GM18508 (cell line): ENCODE measurements around the gene TCF15.

ENCODE experiments used
- ATAC-seq: cut with Tn5 transposase; IDR thresholded peaks from one replicate; pipeline ENCODE4 v1.9.1; 2021; ENCODE audit warnings: moderate number of reproducible peaks; ENCODE audit not compliant: insufficient read depth, unreplicated experiment

Gene TCF15, protein sequence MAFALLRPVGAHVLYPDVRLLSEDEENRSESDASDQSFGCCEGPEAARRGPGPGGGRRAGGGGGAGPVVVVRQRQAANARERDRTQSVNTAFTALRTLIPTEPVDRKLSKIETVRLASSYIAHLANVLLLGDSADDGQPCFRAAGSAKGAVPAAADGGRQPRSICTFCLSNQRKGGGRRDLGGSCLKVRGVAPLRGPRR

DNA sequence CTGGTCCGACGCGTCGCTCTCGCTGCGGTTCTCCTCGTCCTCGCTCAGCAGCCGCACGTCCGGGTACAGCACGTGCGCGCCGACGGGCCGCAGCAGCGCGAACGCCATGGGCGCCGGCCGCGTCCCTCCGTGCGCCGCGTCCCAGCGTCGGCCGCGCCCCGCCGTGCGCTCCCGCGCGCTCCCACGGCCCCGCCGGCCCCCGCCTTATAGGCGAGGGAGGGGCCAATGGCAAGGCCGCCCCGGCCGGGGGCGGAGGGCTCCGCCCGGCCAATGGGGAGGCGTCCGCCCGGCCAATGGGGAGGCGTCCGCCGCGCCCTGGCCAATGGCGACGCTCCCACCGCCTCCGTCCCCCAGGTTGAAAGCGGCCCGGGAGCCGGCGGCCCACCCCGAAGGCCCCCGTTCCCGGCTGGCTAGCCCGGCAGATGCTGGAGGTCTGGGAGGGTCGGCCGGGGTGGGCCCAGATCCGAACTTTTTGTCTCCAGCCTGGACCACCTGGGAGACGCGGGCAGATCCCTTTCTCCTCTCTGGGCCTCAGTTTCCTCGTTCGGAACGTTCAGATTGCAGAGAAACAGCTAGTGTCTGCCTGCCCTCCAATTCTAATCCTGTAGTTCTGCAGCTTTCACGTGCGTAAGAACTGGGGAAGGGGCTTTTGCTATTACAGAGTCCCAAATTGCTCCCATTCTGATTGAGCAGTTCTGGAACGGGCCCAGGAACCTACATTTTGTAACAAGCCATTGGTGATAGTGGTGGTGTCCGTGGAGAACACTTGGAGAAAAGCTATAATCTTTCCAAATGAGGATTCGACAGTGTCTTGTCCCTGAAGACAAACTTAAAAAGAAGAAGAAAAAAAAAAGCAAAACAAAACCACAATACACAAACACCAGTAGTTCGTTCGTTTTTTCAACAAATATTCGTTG lies at the start of gene TCF15:
TSS of gene TCF15 (minus strand) at position 180 of the 917 bp plus-strand sequence. CDS start at position 108, 72 bp downstream.
- no peak for ATAC-seq

DNA sequence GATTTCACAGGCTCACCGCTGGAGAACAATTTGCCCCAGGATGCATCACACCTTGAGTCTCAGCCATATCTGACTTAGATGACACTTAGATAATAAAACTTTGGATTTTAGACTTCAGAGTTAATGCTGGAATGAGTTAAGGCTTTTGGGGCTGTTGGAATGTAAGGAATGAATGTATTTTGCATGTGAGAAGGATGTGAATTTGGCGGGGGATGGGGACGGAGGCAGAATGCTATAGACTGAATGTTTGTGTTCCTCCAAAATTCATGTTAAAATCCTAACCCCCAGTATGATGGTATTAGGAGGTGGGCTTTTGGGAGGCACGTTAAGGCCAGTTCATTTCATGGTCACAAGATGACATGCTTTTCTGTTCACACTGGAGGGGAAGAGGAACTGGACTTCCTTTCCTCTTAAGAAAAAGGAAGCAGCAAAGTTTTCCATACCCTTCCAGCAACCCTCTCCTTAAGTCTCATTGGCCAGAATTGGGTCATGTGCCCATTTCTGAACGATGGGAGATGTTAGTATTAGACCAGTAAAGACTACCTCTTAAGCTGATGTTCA lies 48.7 kb upstream of the TCF15 start:
- ATAC-seq, result no peak

DNA sequence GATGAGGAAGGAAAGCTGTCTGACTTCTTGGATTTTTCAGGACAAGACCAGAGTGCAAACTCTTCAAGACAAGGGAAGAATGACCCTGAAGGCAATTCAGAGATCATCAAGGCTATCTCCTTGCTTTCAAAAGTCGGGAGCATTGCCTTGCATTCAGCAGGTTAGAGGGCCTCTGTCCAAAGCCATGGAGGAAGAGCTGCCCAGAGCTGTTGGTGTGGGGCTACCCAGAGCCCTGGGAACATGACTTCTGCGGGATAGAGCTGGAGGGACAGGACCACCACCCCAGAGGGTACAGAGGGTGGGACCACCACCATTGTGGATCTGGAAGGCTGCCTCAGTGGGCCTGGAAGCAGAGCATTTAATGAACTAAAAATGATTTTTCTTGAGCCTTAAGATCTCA lies 48.1 kb upstream of the TCF15 start:
- ATAC-seq, result no peak

DNA sequence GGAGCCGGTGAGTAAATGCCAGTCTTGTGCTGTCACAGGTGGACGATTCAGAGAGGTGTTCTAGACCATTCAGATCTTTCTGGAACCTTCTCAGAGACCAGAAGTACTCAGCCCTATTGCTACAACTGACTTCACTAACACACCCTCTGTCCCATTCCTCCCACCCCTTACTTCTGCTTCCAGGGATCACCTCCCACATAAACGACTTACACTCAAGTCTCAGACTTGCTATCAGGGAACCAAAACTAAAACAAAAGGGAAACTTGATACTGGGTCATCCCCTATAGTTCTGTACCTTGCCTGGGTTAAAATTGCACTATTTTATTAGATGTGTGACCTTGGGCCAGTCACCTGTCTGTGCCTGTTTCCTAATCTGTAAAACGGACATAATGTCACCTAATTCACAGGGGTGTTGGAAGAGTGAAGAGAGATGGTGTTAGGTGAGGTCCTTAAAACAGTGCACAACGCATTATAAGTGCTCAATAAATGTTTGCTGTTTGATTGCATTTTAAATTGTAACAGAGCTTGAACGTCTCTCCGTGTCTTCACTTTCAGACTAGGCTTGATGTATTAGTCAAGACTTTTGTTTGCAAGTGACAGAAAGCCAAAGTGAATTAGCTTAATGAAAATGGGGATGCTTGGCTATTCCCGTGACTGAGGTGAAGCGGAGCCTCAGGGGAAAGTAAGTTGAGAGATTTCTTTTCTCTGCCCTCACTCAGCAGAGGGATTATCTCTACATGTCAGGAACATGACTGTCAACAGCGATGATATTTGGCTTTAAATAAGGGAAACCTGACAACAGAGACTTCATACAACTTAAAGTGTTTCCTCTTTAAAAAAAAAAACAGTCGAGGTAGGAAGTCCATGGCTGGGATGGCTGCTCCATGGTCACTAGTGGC lies 45.9 kb upstream of the TCF15 start:
- ATAC-seq, result no peak

DNA sequence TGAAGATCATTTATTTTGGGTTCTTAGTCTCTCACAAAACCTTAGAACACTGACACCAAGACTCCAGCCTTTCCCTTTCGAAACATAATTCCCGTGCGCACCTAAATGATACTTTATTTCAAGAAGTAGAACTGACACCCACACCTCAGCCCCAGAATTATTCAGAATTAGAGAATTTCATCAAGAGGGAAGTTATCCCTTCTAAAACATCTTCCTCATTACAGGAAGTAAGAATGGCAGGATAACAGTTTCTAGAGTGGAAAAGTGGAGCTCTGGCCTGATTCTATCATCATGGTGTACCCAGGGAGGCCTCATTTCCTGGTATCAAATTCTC lies 44.3 kb upstream of the TCF15 start:
- ATAC-seq, result no peak

DNA sequence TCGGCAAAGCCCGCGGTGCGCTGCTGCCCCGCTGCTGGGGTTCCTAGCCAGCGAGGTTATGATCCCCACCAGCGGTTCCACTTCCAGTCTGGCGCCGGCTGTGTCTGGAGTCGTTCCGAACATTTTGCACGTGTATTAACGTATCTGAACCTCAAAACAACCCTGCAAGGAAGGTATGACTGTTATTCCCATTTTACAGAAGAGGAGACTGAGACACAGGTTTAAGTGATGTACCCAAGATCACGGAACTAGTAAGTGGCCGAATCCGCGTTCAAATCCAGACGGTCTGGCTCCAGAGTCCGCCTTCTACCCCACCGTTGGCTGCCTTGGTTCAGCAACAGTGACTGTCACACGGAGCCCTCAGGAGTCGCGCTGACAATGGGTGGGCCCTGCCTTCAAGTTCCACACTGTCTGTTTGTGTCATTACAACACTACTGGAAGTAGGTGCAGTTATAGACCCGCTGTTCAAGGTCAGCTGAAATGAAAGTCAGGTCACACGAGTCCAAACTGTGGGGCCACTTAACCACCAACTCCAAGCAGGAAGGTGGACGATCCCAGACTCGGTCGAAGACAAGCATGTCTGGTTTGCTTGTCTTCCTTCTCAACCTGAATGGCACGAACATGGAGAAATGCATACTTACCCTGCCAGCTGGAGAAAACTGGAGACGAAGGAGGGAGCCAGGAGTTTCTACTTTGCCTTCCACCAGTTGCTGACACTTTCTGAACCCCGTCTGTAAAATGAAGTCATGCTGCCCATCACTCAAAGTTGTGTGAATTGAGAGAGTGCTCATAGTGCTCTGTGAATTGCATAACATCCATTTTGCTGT lies 43.7 kb upstream of the TCF15 start:
- ATAC-seq, result no peak

DNA sequence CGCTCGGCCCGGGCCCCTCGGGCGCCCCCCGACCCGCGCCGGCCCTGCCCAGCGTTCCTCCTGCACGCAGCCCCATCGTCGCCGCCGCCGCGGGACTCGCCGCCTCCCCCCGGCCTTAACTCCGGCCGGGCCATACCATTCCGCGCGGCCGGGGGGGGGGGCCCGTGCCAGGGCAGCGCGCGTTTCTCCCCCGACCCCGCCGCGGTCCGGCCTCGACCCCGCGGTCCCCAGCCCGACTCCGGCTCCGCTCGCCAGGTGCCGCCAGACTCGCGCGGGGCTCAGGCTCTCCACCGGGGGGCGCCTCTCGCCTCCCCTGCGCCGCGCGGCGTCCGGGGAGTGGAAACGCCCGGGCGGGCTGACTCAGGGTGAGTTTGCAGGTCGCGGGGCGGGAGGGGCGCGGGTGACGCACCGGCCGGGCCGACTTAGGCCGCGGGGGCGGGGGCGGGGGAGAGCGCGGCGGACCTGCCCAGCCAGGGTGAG lies 43.0 kb upstream of the TCF15 start, which contains the start of gene SRXN1:
TSS of gene SRXN1 (minus strand) at position 91 of the 480 bp plus-strand sequence. CDS start at position 76, 15 bp downstream.
- no peak for ATAC-seq

DNA sequence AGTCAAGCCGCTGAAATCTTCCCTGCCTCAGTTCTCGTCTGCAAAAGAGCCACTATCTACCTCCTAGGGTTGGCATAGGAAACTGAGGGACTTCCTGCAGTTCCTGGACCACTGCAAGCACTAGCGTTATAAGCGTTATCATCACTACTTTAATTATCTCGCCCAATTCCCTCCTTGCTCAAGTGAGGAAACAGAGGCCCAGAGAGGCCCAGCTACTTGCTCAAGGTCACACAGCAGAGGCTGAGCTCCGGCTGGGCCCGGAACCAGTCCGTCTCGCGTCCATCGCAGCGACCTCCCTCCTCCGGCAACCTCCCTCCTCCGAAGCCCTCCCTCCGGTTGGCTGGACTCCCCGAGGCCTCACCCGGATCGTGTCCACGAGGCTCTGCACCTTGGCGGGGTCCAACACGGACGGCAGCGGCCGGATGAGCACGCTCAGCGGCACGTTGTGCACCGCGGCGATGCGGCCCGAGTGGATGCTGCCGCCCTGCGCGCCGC lies 42.6 kb upstream of the TCF15 start:
- no peak for ATAC-seq

DNA sequence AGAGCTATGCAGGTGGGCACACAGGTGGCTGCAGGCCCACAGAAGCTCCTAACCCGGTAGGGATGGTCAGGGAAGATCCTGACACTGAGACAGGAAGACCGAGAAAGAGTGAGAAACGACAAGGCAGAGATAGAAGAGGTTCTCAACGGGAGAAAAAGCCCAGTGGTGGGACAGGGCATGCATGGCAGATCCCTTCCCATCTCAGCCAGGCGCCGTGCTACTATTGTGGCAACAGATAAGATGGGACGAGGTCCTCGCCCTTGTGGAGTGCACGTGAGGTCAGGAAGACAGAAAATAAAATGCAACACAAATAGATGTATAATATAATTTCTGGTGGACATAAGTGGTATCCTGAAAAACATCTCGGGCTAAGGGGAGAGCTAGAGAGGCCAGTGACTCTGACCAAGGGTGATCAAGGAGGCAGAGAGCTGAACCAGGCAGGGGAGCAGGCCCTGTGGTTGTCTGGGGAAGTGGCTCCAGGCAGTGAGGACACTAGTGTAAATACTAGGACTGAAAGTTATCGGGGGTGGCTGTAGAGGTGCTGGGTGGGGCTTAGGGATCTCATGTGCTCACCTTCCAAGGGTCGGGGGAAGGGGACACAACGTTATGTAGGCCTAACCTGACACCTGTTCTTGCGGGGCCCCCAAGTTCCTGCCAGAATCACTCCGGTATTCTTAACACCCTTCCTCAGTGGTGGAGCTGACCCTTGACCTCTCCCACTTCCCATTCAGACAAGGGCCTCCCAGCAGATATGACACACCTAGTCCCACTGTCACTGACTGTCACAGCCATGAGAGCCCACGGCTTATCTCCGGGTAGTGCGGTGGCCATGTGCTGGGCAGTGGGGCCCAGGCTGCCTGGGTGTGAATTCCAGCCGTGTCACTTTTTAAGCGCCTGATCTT lies 41.9 kb upstream of the TCF15 start:
- no peak for ATAC-seq

DNA sequence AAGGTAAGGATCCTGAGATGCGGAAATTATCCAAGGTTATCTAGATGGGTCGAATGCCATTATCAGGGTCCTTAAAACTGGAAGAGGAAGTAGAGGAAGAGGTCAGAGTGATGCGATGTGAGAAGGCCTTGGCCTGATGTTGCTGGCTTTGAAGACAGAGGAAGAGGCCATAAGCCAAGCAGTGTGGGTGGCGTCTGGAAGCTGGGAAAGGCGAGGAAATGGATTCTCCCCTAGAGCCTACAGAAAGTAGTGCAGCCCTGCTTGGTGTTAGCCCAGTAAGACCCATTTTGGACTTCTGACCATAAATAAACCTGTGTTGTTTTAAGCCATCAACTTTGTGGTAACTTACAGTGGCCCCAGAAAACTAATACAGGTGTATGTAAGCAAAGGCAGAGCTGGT lies 40.8 kb upstream of the TCF15 start:
- no peak for ATAC-seq

DNA sequence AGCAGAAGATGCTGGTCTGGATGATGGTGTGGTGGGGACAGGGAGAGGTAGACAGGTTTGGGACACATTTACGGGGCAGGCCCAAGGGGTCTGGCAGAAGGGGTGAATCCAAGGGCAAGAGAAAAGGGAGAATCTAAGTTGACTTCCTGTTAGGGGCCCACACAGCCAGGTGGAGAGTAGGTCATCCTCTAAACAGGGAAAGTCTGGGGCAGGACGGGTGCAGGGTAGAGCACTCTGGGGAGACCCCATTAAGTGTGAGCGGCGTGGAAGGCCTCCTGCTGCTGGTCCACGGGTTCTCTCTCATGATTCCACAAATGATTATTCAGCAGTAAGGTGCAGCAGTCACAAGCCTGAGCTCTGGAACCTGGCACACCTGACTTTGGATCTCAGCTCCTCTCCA lies 40.2 kb upstream of the TCF15 start:
- ATAC-seq, result no peak

DNA sequence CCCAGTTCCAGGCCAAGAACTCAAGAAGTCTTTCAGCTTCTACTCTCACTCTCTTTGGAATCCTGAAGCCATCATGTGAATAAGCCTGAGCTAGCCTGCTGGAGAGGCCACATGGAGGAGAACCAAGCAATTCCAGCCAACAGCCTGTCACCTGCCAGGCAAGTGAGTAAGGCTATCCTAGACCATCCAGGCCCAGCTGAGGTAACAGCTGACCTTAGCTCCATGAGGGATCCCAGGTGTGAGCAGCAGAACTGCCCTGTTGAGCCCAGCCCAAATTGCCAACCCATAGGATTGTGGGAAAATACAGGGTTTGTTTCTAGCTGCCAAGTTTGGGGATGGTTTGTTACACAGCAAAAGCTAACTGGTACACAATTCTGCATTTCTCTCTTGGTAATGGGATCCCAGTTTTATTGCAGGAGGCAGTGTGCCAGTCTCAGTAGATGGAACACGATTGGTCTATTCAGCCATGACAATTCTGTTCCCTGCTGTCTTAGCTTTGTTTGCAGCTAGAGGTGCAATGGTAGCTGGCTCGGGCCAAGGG lies 37.4 kb upstream of the TCF15 start:
- ATAC-seq, result no peak

DNA sequence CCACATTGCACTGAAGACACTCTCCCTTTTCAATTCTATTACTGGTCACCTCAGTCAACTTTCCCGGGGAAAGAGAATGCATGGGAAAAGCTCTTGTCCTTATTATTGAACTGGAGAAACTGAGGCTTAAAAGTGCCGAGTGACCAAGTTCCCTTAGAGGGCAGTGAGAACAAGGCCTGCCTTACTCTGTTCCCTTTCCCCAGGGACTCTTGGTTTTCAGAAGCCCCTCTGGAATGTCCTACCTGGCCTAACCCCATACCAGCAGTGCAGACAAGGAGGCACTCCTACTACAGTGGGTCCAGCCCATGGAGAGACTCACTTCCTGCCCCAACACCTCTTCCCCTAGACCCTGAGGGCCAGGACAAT lies 36.7 kb upstream of the TCF15 start:
- no peak for ATAC-seq

DNA sequence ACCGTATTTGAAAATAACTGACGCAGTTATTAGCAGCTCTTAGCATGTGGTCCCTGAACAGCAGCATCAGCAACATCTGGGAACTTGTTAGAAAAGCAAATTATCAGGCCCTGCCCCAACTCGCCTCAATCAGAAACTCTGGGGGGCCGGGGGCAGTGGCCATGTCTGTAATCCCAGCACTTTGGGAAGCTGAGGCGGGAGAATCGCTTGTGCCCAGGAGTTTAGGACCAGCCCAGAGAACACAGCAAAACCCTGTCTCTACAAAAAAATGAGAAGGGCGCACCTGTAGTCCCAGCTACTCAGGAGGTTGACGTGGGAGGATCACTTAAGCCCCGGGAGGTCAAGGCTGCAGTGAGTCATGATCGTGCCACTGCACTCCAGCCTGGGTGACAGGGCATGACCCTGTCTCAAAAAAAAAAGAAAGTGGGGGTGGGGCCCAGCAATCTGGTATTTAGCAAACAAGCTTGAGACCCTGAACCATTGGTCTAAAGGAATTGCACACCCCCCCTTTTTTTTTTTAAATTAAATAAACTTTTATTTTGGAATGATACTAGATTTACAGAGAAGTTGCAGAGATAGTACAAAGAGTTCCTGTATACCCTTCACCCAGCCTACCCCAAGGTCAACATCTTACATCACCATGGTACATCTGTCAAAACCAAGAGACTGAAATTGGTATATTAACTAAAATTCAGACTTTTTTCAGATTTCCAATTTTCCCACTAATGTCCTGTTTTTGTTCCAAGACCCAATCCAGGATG lies 36.2 kb upstream of the TCF15 start:
- ATAC-seq, result no peak

DNA sequence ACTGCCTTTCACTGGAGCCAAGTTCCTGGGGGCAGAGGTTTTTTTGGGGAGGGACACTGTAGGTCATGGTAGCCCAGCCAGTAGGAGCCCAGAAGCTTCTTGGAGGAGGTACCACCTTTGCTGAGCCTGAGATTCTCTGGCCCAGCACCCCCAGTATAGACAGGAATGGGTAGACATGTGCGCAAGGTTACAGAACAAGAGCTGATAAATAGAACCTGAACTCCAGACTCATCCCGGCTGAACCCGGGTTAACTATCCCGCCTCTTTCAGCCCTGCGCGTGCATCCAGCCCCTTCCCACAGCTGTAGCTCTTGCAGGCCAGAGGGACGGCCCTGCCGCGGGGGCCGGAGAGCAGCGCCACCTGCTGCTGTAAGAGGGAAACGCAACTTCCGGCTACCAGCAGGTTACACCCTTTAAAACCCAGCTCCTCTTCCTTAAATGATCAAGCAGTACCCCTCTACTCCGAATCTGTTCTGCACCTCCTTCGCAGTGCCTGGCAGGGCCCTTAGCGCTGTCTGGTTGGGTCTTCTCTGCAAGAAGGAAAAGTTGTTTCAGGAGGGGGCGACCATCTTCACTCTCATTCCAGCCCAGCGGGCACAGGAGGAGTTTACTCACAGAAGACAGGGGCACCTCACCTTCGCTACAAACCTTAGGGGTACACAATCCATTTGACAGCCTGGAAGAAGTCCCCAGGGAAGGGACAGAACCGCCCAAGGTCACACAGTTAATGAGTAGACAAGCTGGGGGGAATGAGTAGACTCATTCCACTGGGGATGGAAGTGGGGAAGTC lies 35.4 kb upstream of the TCF15 start:
- ATAC-seq, result no peak

DNA sequence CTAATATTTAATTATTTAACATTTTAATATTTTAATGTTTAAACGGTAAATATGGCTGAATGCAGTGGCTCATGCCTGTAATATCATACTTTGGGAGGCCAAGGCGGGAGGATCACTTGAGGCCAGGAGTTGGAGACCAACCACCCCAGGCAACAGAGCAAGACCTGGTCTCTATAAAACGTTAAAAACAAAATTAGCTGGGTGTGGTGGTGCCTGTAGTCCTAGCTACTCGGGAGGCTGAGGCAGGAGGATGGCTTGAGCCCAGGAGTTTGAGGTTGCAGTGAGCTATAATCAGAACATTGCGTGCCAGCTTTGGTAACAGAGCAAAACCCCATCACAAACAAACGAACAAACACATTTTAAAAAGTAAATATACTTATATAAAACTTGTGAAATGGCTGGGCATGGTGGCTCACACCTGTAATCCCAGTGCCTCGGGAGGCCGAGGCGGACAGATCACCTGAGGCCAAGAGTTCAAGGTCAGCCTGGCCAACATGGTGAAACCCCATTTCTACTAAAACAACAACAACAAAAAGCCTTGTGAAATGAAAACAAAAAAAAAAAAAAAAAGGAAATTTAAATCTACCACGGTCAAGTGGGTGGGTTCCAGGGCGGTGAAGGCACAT lies 34.7 kb upstream of the TCF15 start:
- no peak for ATAC-seq
